Measurements from ENCODE around the gene SLCO2A1. TPM values are rescaled to one million over a fixed set of nuclear protein-coding genes. Genes with fewer than 3 reads are reported as not detected.

The SLCO2A1 gene
- total RNA-seq, 2 donors from 2014 or later = 26.3 to 34.8 TPM

DNA sequence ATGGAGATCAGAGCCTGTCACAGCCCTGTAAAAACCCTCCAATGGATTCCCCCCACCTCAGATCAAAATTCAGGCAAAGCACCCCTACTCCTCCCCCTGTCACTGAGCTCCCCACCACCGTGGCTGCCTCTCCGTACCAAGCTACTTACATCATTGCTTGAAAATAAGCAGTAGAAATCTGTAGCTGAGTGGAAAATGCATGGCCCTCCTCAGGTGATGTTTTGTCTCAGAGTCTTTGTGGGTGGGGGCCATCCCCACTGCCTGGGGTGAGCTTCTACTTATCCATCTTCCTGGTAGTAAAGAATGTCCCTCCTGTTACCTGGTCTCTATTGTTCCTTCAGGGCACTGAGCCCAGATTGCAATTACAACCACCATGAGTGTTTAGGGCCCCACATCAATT lies 34.5 kb downstream of the SLCO2A1 start:
- intact Hi-C loops (cut with DNase I) = no loop called here
- TF ChIP-seq, protein P1, sequence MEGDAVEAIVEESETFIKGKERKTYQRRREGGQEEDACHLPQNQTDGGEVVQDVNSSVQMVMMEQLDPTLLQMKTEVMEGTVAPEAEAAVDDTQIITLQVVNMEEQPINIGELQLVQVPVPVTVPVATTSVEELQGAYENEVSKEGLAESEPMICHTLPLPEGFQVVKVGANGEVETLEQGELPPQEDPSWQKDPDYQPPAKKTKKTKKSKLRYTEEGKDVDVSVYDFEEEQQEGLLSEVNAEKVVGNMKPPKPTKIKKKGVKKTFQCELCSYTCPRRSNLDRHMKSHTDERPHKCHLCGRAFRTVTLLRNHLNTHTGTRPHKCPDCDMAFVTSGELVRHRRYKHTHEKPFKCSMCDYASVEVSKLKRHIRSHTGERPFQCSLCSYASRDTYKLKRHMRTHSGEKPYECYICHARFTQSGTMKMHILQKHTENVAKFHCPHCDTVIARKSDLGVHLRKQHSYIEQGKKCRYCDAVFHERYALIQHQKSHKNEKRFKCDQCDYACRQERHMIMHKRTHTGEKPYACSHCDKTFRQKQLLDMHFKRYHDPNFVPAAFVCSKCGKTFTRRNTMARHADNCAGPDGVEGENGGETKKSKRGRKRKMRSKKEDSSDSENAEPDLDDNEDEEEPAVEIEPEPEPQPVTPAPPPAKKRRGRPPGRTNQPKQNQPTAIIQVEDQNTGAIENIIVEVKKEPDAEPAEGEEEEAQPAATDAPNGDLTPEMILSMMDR (IDR thresholded peaks at IDR 0.05) = no peak
- H3K27me3 ChIP-seq = no peaks in the 10 kb centered on the region
- H3K36me3 ChIP-seq = no peaks in the 10 kb centered on the region
- H3K27ac ChIP-seq = no peak overlapping the region
- no peak overlapping the region for H3K4me3 ChIP-seq
- H3K9ac ChIP-seq (ENCODE audit: low read depth in 2 of 2, low read length in 2 of 2) = no peak overlapping the region
- no peak for DNase-seq
- no peaks in the 10 kb centered on the region for H3K4me1 ChIP-seq
- H3K9me3 ChIP-seq = no peaks in the 10 kb centered on the region

DNA sequence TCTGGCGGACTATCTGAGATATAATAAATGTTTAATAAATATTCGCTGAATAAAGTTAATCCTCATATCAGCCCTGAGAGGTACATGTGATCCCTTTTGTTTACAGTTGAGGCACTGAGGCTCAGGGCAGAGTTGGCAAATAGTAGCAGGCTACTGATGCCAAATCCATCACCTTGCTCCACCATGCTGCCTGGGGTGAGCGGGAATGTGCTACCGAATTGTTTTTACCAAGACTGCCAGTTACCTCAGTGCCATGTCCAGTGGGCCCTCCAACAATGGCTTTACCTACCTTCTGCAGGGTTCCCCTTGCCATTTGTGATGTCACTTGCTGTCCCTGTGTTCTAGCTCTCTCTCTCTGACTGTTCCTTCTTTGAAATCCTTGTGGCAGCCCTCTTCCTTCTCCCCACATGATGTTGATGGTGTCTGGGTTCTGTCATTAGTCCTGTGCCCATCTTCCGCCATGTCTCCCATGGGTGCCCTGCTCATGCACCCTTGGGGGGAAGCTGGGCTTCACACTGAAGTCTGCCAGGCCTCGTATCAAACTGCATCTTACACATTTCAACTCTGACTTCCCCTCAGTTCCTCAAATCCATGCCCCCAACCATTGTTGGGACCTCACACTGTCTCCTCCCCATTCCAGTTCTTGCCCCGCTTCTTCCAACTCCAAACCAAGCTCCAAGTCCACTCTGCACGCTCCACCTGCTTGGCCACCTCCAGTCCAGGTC lies 35.4 kb downstream of the SLCO2A1 start:
- H3K36me3 ChIP-seq = no peaks in the 10 kb centered on the region
- intact Hi-C loops (cut with DNase I) = no loop called here
- DNase-seq = no peak
- no peaks in the 10 kb centered on the region for H3K27me3 ChIP-seq
- no peaks in the 10 kb centered on the region for H3K4me1 ChIP-seq
- no peak overlapping the region for H3K4me3 ChIP-seq
- H3K9me3 ChIP-seq = no peaks in the 10 kb centered on the region
- H3K27ac ChIP-seq = no peak overlapping the region
- TF ChIP-seq, protein P1 (IDR thresholded peaks at IDR 0.05) = no peak
- H3K9ac ChIP-seq (ENCODE audit: low read depth in 2 of 2, low read length in 2 of 2) = no peak overlapping the region

DNA sequence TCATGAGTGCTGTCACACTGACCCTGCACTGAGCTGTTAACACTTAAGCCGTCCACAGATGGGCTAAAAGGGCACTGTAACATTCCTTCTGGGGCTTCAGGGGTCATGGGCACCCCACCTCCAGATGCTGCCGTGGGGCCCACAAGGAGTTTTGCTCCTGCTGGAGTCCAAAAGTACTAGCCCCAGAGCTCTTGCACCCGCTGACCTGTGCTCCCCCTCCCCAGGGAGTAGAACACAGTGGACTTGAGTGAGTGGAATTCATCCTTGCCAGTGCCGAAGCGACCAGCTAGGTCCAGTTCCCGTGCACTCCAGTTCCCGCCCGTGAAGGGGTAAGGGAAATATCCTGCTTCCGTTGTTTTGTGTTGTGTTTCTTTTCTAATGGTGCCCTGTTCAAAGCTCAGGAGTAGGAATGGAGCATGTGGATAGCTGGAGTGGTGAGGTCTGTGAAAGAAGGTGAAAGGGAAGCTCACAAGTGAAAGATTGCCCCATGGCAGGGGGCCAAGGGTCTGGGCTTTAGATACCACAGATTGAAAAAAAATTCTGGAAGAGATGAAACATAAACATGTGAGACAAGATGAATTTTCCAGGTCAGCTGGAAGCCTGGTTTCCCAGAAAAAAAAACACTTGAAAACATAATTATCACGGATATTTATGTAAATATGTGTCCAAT lies 36.6 kb downstream of the SLCO2A1 start:
- Histone ChIP-seq H3K4me1 (no peaks in the 10 kb centered on the region), H3K9ac (ENCODE audit: low read depth in 2 of 2, low read length in 2 of 2) (no peak overlapping the region), H3K9me3 (no peaks in the 10 kb centered on the region), H3K27me3 (no peaks in the 10 kb centered on the region), H3K36me3 (no peaks in the 10 kb centered on the region), H3K4me3 (no peak overlapping the region), H3K27ac (no peak overlapping the region)
- TF ChIP-seq, protein P1 (IDR thresholded peaks at IDR 0.05) = no peak
- intact Hi-C loops (cut with DNase I) = no loop called here
- DNase-seq = no peak

DNA sequence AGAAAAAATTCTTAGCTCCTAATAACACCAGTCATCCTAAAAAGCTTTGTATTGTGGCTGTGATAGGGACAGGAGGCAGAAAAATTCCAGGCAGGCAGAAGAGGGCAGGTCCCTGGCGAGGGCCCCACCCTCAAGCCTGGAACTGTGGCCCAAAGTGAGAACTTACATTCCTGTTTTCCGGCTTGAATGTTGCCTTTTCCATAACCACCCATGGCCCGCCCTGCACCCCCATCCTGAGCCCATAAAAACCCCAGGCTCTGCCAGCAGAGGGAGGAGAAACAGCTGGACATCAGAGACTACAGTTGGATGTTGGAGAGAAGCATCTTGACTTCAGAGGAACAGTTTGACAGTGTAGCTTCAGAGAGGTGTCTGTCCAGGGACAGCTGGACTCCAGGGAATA lies 37.3 kb downstream of the SLCO2A1 start:
- intact Hi-C loops (cut with DNase I) = no loop called here
- TF ChIP-seq, protein P1 (IDR thresholded peaks at IDR 0.05) = no peak
- H3K9me3 ChIP-seq = no peaks in the 10 kb centered on the region
- H3K4me3 ChIP-seq = no peak overlapping the region
- no peaks in the 10 kb centered on the region for H3K4me1 ChIP-seq
- no peak overlapping the region for H3K27ac ChIP-seq
- peak; percentile 34 for DNase-seq
- no peaks in the 10 kb centered on the region for H3K27me3 ChIP-seq
- no peaks in the 10 kb centered on the region for H3K36me3 ChIP-seq
- no peak overlapping the region for H3K9ac ChIP-seq (ENCODE audit: low read depth in 2 of 2, low read length in 2 of 2)

DNA sequence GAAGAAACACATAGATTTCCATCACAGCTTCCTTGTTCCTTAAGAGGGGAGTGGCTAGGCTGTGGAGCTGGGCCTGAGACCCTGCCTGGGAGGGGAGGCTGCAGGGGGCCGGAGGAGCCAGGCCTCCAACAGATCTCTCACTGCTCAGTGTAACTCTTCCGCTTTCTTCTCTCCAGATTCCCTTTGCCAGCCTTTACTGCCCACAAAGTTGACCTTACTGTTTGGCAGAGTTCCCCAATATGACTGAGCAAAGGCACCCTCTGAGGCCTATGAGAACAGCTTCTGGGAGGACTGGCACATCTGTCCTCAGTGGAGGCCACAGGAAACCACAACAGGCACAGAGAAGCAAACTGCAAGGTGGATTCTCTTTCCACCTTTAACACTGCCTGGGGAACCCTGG lies 38.1 kb downstream of the SLCO2A1 start:
- Histone ChIP-seq H3K36me3 (no peaks in the 10 kb centered on the region), H3K9me3 (no peaks in the 10 kb centered on the region), H3K27ac (no peak overlapping the region), H3K27me3 (no peaks in the 10 kb centered on the region), H3K9ac (ENCODE audit: low read depth in 2 of 2, low read length in 2 of 2) (no peak overlapping the region), H3K4me1 (no peaks in the 10 kb centered on the region), H3K4me3 (no peak overlapping the region)
- intact Hi-C loops (cut with DNase I) = no loop called here
- no peak for DNase-seq
- TF ChIP-seq, protein P1 (IDR thresholded peaks at IDR 0.05) = no peak

All from colonic mucosa (tissue), 4 donors.